ENCODE measurements around the gene CTSW. TPM values are rescaled to one million over a fixed set of nuclear protein-coding genes. Genes with fewer than 3 reads are reported as not detected.

Gene CTSW
- total and polyA plus RNA-seq, 4 donors, result 2.9 to 8.7 (median 3.8) TPM

DNA sequence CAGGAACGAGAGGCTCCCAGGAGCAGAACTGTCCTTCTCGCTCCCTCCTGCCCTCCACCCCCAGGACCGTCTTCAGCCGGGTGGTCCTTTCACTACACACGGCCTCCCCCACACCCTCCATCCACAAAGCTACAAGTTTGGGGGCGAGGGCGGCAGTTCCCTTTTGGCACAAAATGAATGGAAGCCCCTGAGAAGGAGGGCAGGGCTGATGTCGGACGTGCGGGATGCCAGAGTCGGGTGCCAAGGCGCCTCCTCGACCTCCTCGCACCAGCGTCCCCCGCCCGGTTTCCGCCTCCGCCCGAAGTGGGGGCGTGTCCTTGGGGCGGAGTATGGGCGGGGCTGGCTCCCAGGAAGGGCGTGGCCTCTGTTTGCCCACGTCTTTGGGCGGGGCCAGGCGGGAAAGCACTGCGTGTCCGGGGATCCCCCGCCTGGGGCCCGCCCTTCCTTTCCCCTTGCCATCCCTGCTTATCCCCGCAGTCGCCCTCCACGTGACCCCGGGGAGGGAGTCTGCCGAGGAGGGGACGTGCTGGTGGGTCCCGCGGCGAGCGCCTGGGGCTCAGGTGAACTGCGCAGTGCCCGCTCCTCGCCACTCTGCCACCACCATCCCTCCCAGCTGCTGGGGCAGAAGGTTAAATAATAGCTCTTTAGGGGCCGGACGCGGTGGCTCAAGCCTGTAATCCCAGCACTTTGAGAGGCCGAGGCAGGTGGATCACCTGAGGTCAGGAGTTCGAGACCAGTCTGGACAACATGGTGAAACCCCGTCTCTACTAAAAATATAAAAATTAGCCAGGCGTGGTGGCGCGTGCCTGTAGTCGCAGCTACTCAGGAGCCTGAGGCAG, 6.1 kb upstream of the CTSW start:
- H3K4me1 ChIP-seq (ENCODE audit: control insufficient read depth in 5 of 5, insufficient read depth in 5 of 5, low read length in 5 of 5), result peaks cover 0 to 27% (median 9%) of the 10 kb centered on the region in 5 donors
- H3K4me3 ChIP-seq, result peak overlapping the region; percentile 17
- no peaks in the 10 kb centered on the region for H3K9me3 ChIP-seq (ENCODE audit: control insufficient read depth in 4 of 4, insufficient read depth in 3 of 4, low read length in 3 of 4)
- DNase-seq, result peak; percentile 96 to 97 (median 97)
- peak overlapping the region in 1 of 2 donors; percentile 61 for H3K9ac ChIP-seq (ENCODE audit: insufficient read depth in 1 of 2, low read length in 2 of 2)
- H3K27me3 ChIP-seq (ENCODE audit: control insufficient read depth in 3 of 3, insufficient read depth in 3 of 3, low read length in 2 of 3), result no peaks in the 10 kb centered on the region
- H3K36me3 ChIP-seq (ENCODE audit: control insufficient read depth in 4 of 4, insufficient read depth in 4 of 4, low read length in 4 of 4), result peaks cover 0 to 26% (median 9%) of the 10 kb centered on the region in 4 donors
- whole genome bisulfite sequencing, 2 donors, result 7 to 9% methylated on average over 44 to 54 of the region's 54 CpGs
- TF ChIP-seq, protein P1, sequence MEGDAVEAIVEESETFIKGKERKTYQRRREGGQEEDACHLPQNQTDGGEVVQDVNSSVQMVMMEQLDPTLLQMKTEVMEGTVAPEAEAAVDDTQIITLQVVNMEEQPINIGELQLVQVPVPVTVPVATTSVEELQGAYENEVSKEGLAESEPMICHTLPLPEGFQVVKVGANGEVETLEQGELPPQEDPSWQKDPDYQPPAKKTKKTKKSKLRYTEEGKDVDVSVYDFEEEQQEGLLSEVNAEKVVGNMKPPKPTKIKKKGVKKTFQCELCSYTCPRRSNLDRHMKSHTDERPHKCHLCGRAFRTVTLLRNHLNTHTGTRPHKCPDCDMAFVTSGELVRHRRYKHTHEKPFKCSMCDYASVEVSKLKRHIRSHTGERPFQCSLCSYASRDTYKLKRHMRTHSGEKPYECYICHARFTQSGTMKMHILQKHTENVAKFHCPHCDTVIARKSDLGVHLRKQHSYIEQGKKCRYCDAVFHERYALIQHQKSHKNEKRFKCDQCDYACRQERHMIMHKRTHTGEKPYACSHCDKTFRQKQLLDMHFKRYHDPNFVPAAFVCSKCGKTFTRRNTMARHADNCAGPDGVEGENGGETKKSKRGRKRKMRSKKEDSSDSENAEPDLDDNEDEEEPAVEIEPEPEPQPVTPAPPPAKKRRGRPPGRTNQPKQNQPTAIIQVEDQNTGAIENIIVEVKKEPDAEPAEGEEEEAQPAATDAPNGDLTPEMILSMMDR (IDR thresholded peaks at IDR 0.05; ENCODE audit: control extremely low read depth, extremely low read depth), result no peak
- ATAC-seq (ENCODE audit: insufficient read depth, low FRiP score), result peak; percentile 97
- H3K27ac ChIP-seq (ENCODE audit: low read depth in 1 of 2, low read length in 1 of 2), result peak overlapping the region; percentile 67 to 87

GRCh38 chr11:65880027-65880426, 390 bp downstream of the CTSW start:
- DNase-seq (peak in 2 of 3 donors; percentile 51 to 68), ATAC-seq (ENCODE audit: insufficient read depth, low FRiP score) (no peak)
- 50 to 78% methylated on average over 7 of the region's 7 CpGs for WGBS, 2 donors
- Histone ChIP-seq H3K27me3 (ENCODE audit: control insufficient read depth in 3 of 3, insufficient read depth in 3 of 3, low read length in 2 of 3) (no peaks in the 10 kb centered on the region), H3K9me3 (ENCODE audit: control insufficient read depth in 4 of 4, insufficient read depth in 3 of 4, low read length in 3 of 4) (no peaks in the 10 kb centered on the region), H3K9ac (ENCODE audit: insufficient read depth in 1 of 2, low read length in 2 of 2) (no peak overlapping the region), H3K27ac (ENCODE audit: low read depth in 1 of 2, low read length in 1 of 2) (no peak overlapping the region), H3K4me3 (no peak overlapping the region), H3K4me1 (ENCODE audit: control insufficient read depth in 5 of 5, insufficient read depth in 5 of 5, low read length in 5 of 5) (peaks cover 0 to 8% (median 0%) of the 10 kb centered on the region in 5 donors), H3K36me3 (ENCODE audit: control insufficient read depth in 4 of 4, insufficient read depth in 4 of 4, low read length in 4 of 4) (peaks cover 7 to 23% (median 18%) of the 10 kb centered on the region in 4 donors)
- TF ChIP-seq, protein P1 (IDR thresholded peaks at IDR 0.05; ENCODE audit: control extremely low read depth, extremely low read depth), result no peak

GRCh38 chr11:65880844-65881421, 1.3 kb downstream of the CTSW start:
- H3K4me1 ChIP-seq (ENCODE audit: control insufficient read depth in 5 of 5, insufficient read depth in 5 of 5, low read length in 5 of 5), result peaks cover 0 to 8% (median 0%) of the 10 kb centered on the region in 5 donors
- no peak overlapping the region for H3K4me3 ChIP-seq
- DNase-seq (no peak), ATAC-seq (ENCODE audit: insufficient read depth, low FRiP score) (no peak)
- H3K27ac ChIP-seq (ENCODE audit: low read depth in 1 of 2, low read length in 1 of 2), result peak overlapping the region in 1 of 2 donors; percentile 16
- H3K9ac ChIP-seq (ENCODE audit: insufficient read depth in 1 of 2, low read length in 2 of 2), result no peak overlapping the region
- no peaks in the 10 kb centered on the region for H3K27me3 ChIP-seq (ENCODE audit: control insufficient read depth in 3 of 3, insufficient read depth in 3 of 3, low read length in 2 of 3)
- TF ChIP-seq, protein P1 (IDR thresholded peaks at IDR 0.05; ENCODE audit: control extremely low read depth, extremely low read depth), result no peak
- 52 to 62% methylated on average over 7 of the region's 7 CpGs for WGBS, 2 donors
- no peaks in the 10 kb centered on the region for H3K9me3 ChIP-seq (ENCODE audit: control insufficient read depth in 4 of 4, insufficient read depth in 3 of 4, low read length in 3 of 4)
- peaks cover 7 to 27% (median 18%) of the 10 kb centered on the region in 4 donors for H3K36me3 ChIP-seq (ENCODE audit: control insufficient read depth in 4 of 4, insufficient read depth in 4 of 4, low read length in 4 of 4)
